MM.1S (cell line): ENCODE measurements around the gene SV2B.

Experiments
- DNase-seq: peaks from one replicate; pipeline ENCODE4 v3.0.0-alpha.2; 2015
- H2AFZ ChIP-seq: fragments of 300-600 bp; sonication (generic); 2 replicates; pipeline ENCODE4 v1.6.0; 2016; ENCODE audit warnings: antibody characterized with exemption, low read length
- H3F3A ChIP-seq: fragments of 300-600 bp; sonication (generic); 2 replicates; pipeline ENCODE4 v1.6.1; 2016; ENCODE audit warnings: mild to moderate bottlenecking, antibody characterized with exemption, low read length, moderate library complexity, mixed read lengths; ENCODE audit not compliant: insufficient read depth
- H3K27ac ChIP-seq: fragments of 300-600 bp; sonication (generic); 2 replicates; pipeline ENCODE4 v1.5.1; 2016; ENCODE audit warnings: mild to moderate bottlenecking, low read length
- H3K27me3 ChIP-seq: fragments of 300-600 bp; sonication (generic); replicated peaks from 2 replicates; pipeline ENCODE4 v1.6.0; 2016; ENCODE audit warnings: low read length; ENCODE audit not compliant: insufficient read depth
- H3K36me3 ChIP-seq: fragments of 300-600 bp; sonication (generic); replicated peaks from 2 replicates; pipeline ENCODE4 v1.6.1; 2016; ENCODE audit warnings: mild to moderate bottlenecking, low read length, mixed read lengths; ENCODE audit not compliant: insufficient read depth
- H3K4me1 ChIP-seq: fragments of 300-600 bp; sonication (generic); 2 replicates; pipeline ENCODE4 v1.6.1; 2016; ENCODE audit warnings: low read length, mixed read lengths
- H3K4me2 ChIP-seq: fragments of 300-600 bp; sonication (generic); 2 replicates; pipeline ENCODE4 v1.6.0; 2016; ENCODE audit warnings: low read depth, low read length
- H3K4me3 ChIP-seq: fragments of 300-600 bp; sonication (generic); 2 replicates; pipeline ENCODE4 v1.5.1; 2016; ENCODE audit warnings: low read length, mixed read lengths
- H3K79me2 ChIP-seq: fragments of 300-600 bp; sonication (generic); 2 replicates; pipeline ENCODE4 v1.6.1; 2016; ENCODE audit warnings: mixed run types, low read length, mixed read lengths
- H3K9ac ChIP-seq: fragments of 300-600 bp; sonication (generic); 2 replicates; pipeline ENCODE4 v1.6.1; 2016; ENCODE audit warnings: low read length, mixed read lengths
- H3K9me2 ChIP-seq: fragments of 300-600 bp; sonication (generic); replicated peaks from 2 replicates; pipeline ENCODE4 v1.6.1; 2016; ENCODE audit warnings: mild to moderate bottlenecking, low read length, mixed read lengths; ENCODE audit not compliant: insufficient read depth
- H3K9me3 ChIP-seq: fragments of 300-600 bp; sonication (generic); replicated peaks from 2 replicates; pipeline ENCODE4 v1.6.1; 2016; ENCODE audit warnings: mild to moderate bottlenecking, low read length, mixed read lengths; ENCODE audit not compliant: insufficient read depth
- H4K20me1 ChIP-seq: fragments of 300-600 bp; sonication (generic); 2 replicates; pipeline ENCODE4 v1.6.1; 2016; ENCODE audit warnings: mild to moderate bottlenecking, low read length, moderate library complexity, mixed read lengths; ENCODE audit not compliant: insufficient read depth
- CTCF ChIP-seq: fragments of 300-600 bp; sonication (generic); IDR thresholded peaks from 2 replicates; pipeline ENCODE4 v1.5.1; 2016; ENCODE audit warnings: antibody characterized with exemption, low read length, mixed read lengths
- EZH2 ChIP-seq: fragments of 300-600 bp; sonication (generic); optimal IDR thresholded peaks from 2 replicates; pipeline ENCODE3; 2017; ENCODE audit warnings: low read depth, mild to moderate bottlenecking, antibody characterized with exemption, low read length, mixed read lengths
- EZH2phosphoT487 ChIP-seq: fragments of 300-600 bp; sonication (generic); IDR thresholded peaks from 2 replicates; pipeline ENCODE4 v1.6.1; 2018; ENCODE audit warnings: antibody characterized with exemption, low read length

SV2B gene

GRCh38 chr15:91165850-91166249 lies 65.8 kb downstream of the SV2B start:
- H2AFZ ChIP-seq: no peak overlapping the region
- no peaks in the 10 kb centered on the region for H4K20me1 ChIP-seq
- no peak for DNase-seq
- no peak overlapping the region for H3K4me3 ChIP-seq
- H3K4me2 ChIP-seq: no peak overlapping the region
- H3K9ac ChIP-seq: no peak overlapping the region
- H3F3A ChIP-seq: no peaks in the 10 kb centered on the region
- H3K79me2 ChIP-seq: no peaks in the 10 kb centered on the region
- TF ChIP-seq EZH2phosphoT487 (no peak), EZH2 (no peak), CTCF (no peak)
- H3K9me2 ChIP-seq: no peaks in the 10 kb centered on the region
- H3K4me1 ChIP-seq: no peaks in the 10 kb centered on the region
- H3K27ac ChIP-seq: no peak overlapping the region
- H3K36me3 ChIP-seq: no peaks in the 10 kb centered on the region
- no peaks in the 10 kb centered on the region for H3K27me3 ChIP-seq
- no peaks in the 10 kb centered on the region; the same call in 1 of the 2 replicates for H3K9me3 ChIP-seq

- H3K9me3 ChIP-seq: no peaks in the 10 kb centered on the region; the same call in 1 of the 2 replicates
- no peak overlapping the region for H3K9ac ChIP-seq
- H2AFZ ChIP-seq: no peak overlapping the region
- H3K4me3 ChIP-seq: no peak overlapping the region
- H4K20me1 ChIP-seq: no peaks in the 10 kb centered on the region
- TF ChIP-seq EZH2 (no peak), CTCF (no peak), EZH2phosphoT487 (no peak)
- no peaks in the 10 kb centered on the region for H3K27me3 ChIP-seq
- H3K4me1 ChIP-seq: no peaks in the 10 kb centered on the region
- DNase-seq: no peak
- no peak overlapping the region for H3K4me2 ChIP-seq
- H3F3A ChIP-seq: no peaks in the 10 kb centered on the region
- no peaks in the 10 kb centered on the region for H3K79me2 ChIP-seq
- no peaks in the 10 kb centered on the region for H3K36me3 ChIP-seq
- H3K27ac ChIP-seq: no peak overlapping the region
- no peaks in the 10 kb centered on the region for H3K9me2 ChIP-seq
These were observed 68.4 kb downstream of the SV2B start for GRCh38 chr15:91168457-91168856.

- no peak overlapping the region for H3K4me2 ChIP-seq
- H3F3A ChIP-seq: no peaks in the 10 kb centered on the region
- no peak for DNase-seq
- no peaks in the 10 kb centered on the region for H3K36me3 ChIP-seq
- no peak overlapping the region for H3K27ac ChIP-seq
- no peak overlapping the region for H3K9ac ChIP-seq
- H3K4me3 ChIP-seq: no peak overlapping the region
- H3K4me1 ChIP-seq: no peaks in the 10 kb centered on the region
- TF ChIP-seq EZH2phosphoT487 (no peak), EZH2 (no peak), CTCF (no peak)
- H3K9me2 ChIP-seq: no peaks in the 10 kb centered on the region
- H3K27me3 ChIP-seq: no peaks in the 10 kb centered on the region
- no peak overlapping the region for H2AFZ ChIP-seq
- no peaks in the 10 kb centered on the region; the same call in 1 of the 2 replicates for H3K9me3 ChIP-seq
- no peaks in the 10 kb centered on the region for H3K79me2 ChIP-seq
- no peaks in the 10 kb centered on the region for H4K20me1 ChIP-seq
These were observed 71.3 kb downstream of the SV2B start for GRCh38 chr15:91171334-91171733.
